Measurements from ENCODE around the gene BCAS4.

GRCh38 chr20:50842821-50843220 lies 48.0 kb downstream of the BCAS4 start:
- no peak for TF ChIP-seq GATA2 (IDR thresholded peaks at IDR 0.05; ENCODE audit: low read depth, low read length)
- no peak for TF ChIP-seq GATA3 (IDR thresholded peaks at IDR 0.05; ENCODE audit: low read depth, low read length)
